ENCODE data around the gene TUB.

Gene TUB

DNA sequence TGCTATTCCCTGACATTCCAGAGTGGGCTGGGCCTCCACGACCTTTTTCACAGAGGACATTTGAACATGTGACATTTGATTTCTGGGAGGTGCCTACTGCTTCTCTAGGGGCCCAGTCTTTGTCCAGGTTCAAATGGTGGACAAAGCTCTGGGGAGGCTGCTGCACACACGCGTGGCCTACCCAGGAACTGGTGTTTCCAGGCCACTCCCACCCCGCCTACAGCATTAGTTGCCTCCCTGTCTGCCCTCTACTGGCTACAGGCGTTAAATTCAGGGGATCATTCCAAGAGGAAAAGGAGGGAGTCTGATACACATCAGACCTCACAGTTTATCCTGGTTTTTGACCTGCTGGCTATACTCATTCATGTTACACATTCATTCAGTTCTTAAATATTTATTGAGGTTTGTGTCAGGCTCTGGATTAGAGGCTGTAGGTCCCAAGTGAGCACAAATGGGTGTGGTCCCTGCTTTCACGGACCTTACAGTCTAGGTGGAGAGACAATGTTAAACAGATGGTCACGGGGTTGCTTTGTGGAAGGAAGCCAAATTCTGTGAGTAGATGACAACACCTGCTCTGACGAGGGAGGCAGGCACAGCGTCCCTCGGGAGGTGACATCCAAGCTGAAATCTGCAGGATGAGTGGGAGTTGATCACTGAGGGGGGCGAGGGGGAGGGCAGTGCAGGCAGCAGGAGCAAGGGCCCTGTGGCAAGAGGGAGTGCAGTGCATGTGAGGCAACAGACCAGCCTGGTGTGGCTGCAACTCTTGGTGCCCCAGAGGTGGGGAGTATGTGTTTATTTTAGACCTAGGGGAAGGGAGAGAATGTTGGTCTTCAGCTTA lies 11.8 kb downstream of the TUB start:
- peak; percentile 73 for DNase-seq (ENCODE audit: low spot score)

- no peak for DNase-seq (ENCODE audit: low spot score)
Observed at GRCh38 chr11:8093931-8094575, 13.0 kb downstream of the TUB start.

DNA sequence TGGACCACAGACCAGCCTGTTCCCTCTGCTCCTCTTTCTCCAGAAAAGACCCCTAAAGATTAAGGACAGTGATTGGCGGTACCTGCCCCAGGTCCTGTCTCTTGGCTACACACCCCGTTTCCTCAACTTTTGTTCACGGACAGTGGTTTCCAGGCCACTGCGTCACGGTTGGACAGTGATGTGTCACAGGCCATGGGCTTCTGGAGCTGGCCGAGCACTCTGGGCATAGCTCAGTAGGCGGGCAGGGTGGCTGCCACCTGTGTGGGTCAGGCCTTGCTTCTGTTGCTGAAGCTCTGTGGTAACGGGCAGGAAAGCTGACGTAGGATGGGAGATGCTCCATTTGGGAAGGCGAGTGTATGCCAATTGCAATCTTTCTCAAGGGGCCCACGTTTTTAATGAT lies 13.6 kb downstream of the TUB start:
- DNase-seq (ENCODE audit: low spot score), result no peak

DNA sequence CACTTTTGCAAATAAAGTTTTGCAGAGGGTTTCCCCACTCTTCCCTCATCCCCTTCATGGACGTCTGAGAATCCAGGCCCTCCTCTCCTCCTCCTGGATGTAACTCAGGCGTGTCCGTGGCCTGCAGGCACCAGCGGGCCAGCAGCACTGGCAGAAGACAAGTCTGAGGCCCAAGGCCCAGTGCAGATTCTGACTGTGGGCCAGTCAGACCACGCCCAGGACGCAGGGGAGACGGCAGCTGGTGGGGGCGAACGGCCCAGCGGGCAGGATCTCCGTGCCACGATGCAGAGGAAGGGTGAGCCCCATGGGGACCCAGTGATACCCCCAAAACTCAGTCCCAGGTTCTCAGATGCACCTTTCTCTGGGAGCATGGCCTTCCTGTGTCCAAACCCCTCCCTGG lies 14.4 kb downstream of the TUB start:
- DNase-seq (ENCODE audit: low spot score), result no peak

- no peak for DNase-seq (ENCODE audit: low spot score)
Observed at GRCh38 chr11:8095806-8096522, 15.0 kb downstream of the TUB start.

DNA sequence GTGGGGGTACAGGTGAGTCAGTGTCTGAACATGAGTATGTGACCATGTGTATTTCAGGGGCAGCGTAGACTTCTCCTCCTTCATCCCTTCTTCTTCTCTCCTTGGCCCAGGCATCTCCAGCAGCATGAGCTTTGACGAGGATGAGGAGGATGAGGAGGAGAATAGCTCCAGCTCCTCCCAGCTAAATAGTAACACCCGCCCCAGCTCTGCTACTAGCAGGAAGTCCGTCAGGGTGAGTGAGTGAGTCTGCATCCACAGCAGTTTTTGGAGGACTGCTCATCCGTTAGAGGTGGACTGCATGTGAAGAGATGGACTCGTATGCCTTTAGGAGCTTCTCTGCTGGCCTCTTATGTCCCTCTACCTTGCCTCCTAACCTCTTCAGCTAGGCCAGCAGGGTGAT lies 15.6 kb downstream of the TUB start:
- DNase-seq (ENCODE audit: low spot score), result no peak

DNA sequence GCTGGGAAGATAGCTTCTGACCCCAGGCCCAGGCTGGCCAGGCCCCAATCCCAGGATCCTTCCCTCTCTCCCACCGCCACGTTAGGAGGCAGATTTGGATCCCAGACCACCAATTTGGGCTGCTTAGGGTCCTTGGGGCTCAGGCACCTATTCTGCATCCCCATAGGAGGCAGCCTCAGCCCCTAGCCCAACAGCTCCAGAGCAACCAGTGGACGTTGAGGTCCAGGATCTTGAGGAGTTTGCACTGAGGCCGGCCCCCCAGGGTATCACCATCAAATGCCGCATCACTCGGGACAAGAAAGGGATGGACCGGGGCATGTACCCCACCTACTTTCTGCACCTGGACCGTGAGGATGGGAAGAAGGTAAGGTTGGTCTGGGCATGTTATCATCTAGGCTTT lies 16.1 kb downstream of the TUB start:
- DNase-seq (ENCODE audit: low spot score), result no peak

GRCh38 chr11:8097468-8097867 lies 16.5 kb downstream of the TUB start:
- DNase-seq (ENCODE audit: low spot score), result no peak

GRCh38 chr11:8097926-8098325 lies 16.9 kb downstream of the TUB start:
- no peak for DNase-seq (ENCODE audit: low spot score)

GRCh38 chr11:8098361-8098760 lies 17.4 kb downstream of the TUB start:
- DNase-seq (ENCODE audit: low spot score), result no peak

GRCh38 chr11:8098879-8099278 lies 17.9 kb downstream of the TUB start:
- DNase-seq (ENCODE audit: low spot score), result no peak

GRCh38 chr11:8099291-8099899 lies 18.4 kb downstream of the TUB start:
- peak; percentile 83 for DNase-seq (ENCODE audit: low spot score)

DNA sequence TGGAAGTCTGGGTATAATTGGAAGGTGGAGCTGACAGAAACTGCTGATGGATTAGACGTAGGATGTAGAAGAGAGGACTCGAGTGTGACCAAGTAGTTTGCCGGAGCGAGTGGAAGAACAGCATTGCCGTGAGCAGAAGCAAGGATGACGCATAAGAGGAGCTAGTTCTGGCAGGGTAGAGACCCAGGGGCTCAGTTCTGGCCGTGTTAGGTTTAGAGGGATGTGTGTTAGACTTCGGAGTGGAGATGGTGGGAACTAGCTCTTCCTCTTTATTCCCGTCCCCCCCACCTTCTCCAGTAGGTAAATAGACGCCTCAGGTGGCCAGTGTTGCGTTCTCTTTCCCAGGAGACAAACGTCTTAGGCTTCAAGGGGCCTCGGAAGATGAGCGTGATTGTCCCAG lies 19.1 kb downstream of the TUB start:
- DNase-seq (ENCODE audit: low spot score), result no peak

DNA sequence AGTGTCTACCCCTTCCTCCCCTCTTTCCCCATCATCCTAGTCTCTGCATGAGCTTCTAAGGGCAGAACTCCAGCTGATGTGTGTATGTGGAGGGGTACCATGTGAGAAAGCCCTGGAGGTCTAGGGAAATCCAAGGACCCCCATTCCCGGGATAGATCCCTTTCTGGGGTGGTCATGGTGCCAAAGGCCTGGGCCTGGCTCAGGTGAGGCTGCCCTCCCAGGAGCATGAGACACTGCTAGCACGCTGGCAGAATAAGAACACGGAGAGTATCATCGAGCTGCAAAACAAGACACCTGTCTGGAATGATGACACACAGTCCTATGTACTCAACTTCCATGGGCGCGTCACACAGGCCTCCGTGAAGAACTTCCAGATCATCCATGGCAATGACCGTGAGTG lies 19.6 kb downstream of the TUB start:
- no peak for DNase-seq (ENCODE audit: low spot score)

GRCh38 chr11:8101421-8101820 lies 20.4 kb downstream of the TUB start:
- DNase-seq (ENCODE audit: low spot score), result no peak

GRCh38 chr11:8102296-8102915 lies 21.4 kb downstream of the TUB start:
- DNase-seq (ENCODE audit: low spot score), result no peak

DNA sequence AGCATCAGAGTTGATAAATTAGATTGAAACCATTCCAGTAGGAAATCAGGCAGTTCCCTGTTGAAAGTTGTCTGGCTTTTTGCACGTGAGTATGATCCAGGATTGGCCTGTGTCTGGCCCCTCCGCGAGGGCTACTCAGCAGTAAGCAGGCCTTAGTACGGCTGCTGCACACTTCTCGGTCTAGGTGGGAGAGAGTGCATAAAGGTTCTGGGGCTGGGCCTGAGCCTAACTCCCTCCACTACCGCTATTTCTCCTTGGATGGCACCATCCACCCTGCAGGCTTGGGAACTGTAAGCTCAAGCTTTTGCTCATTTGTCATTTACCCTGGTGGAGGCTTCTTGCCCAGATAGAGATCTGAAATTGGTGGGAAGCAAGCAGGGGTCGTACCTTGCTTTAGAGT lies 22.0 kb downstream of the TUB start:
- DNase-seq (ENCODE audit: low spot score), result no peak

GRCh38 chr11:8103909-8104308 lies 22.9 kb downstream of the TUB start:
- DNase-seq (ENCODE audit: low spot score), result no peak

- DNase-seq (ENCODE audit: low spot score), result no peak
Observed at GRCh38 chr11:8105133-8105532, 24.1 kb downstream of the TUB start.

DNA sequence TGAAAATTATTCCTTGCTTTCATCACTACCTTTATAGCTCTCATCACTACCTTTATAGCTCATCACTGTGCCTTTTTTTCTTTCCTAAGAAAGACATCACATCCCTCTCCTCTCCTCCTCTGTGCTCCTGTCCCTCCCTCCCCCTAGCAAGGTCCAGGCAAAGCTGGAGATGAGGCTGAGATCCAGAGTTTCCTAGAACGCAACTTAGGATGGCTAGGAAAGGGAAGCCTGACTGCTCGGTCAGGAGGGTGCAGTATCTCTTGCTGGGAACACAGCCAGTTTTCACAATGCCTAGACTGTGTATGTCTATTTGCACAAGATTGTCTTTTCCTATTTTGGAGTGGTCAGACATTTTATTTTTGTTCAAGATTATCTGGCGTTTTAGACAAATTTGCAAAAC lies 24.7 kb downstream of the TUB start:
- no peak for DNase-seq (ENCODE audit: low spot score)

DNA sequence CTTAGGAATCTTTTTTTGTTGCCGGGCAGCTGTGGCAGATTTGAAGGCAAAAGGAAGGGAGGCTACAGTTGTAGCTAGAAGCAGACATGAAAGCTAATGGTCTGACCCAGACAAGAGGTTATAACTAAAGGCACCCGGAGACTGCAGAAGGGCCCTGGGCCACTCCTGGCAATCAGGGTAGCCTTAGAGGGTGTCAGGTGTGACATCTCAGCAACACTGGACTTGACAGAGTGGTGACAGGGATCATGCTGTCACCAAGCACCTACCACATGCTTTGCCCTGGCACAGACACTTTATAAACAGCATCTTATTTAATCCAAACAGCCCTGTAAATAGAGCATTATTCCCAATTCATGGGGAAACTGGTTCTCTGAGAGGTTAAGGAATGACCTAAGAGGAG lies 25.7 kb downstream of the TUB start:
- no peak for DNase-seq (ENCODE audit: low spot score)

DNA sequence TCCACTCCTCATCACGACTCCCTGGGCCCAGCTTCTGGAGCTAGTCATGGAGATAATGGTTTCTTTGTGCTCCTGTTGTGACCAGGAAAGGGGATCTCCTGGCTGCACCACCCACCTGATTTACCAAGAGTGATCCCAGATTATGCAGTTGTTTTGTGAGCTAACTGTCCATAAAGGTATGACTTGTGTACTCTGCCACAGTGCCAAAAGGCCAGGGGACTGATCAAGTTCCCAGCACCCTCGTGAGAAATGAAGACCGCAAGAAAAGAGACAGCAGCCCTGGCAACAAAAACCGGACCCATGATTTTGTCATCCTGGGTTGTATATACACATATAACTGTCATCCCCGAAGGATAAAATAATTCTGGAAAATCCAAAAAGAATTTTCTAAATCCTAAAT lies 26.6 kb downstream of the TUB start:
- DNase-seq (ENCODE audit: low spot score), result no peak

Data from NAMALWA (cell line).